Effector memory CD8-positive, alpha-beta T cell (primary cell): ENCODE data around the gene LAMTOR2.
"Not testable (repeated sequence)": the region's sequence is repeated elsewhere in the genome, so short reads cannot be mapped to it uniquely, and the experiment has no call there.

Experiments
- ATAC-seq: fragments of 150-1000 bp; cut with Tn5 transposase; replicated peaks from 2 replicates; pipeline ENCODE4 v1.10.0; 2021; ENCODE audit warnings: mild to moderate bottlenecking, moderate library complexity
- DNase-seq, 3 experiments: peaks; one replicate each; pipeline ENCODE4 v3.0.0; 2021
- H3K27ac Mint-ChIP-seq, 2 donors: one replicate each; pipeline ENCODE4 v1.8.0; 2022; ENCODE audit warnings: mild to moderate bottlenecking in 2 of 2, mixed read lengths in 2 of 2, moderate library complexity in 2 of 2
- H3K27me3 Mint-ChIP-seq, 2 donors: one replicate each; pipeline ENCODE4 v1.8.0; 2022; ENCODE audit warnings: mixed read lengths in 2 of 2
- H3K36me3 Mint-ChIP-seq: one replicate; pipeline ENCODE4 v1.8.0; 2022; ENCODE audit warnings: mild to moderate bottlenecking, moderate library complexity, mixed read lengths; ENCODE audit not compliant: insufficient read depth
- H3K4me1 Mint-ChIP-seq, 2 donors: one replicate each; pipeline ENCODE4 v1.8.0; 2022; ENCODE audit warnings: low read depth in 2 of 2, mixed read lengths in 2 of 2
- H3K4me3 Mint-ChIP-seq, 2 donors: one replicate each; pipeline ENCODE4 v1.8.0; 2022; ENCODE audit warnings: mild to moderate bottlenecking in 2 of 2, mixed read lengths in 2 of 2, moderate library complexity in 2 of 2
- H3K9me3 Mint-ChIP-seq, 2 donors: one replicate each; pipeline ENCODE4 v1.8.0; 2022; ENCODE audit warnings: mixed read lengths in 2 of 2

Gene LAMTOR2

DNA sequence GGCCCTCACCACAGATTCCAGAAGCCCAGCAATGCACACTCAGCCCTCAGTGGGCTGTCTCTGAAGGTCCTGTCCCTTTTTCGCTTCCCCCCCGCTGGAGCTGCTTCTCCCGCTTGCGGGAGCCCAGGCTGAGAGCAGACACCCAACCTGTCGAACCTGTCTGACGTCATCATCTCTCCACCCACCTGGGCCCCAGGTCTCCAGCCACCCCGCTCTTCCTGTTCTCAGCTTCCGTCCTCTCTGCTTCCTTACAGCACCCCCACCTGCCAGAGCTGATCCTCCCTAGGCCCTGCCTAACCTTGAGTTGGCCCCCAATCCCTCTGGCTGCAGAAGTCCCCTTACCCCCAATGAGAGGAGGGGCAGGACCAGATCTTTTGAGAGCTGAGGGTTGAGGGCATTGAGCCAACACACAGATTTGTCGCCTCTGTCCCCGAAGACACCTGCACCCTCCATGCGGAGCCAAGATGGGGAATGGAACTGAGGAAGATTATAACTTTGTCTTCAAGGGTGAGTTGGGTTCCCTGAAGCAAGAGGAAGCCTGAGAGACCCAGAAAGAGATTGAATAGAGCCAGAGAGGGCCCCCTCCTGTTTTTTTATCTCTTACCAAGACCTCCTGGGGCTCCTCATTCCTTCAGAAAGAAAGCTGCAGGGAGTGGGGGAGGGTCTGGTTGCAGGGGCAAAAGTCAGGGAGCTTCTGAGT lies 6.5 kb downstream of the LAMTOR2 start, which contains the start of gene RAB25:
TSS of gene RAB25 (plus strand) at position 224 of the 700 bp plus-strand sequence. CDS start at position 465, 241 bp downstream.
- H3K4me3 Mint-ChIP-seq, result no peak within 1 kb of the TSS
- ATAC-seq, result no peak
- peaks cover 3 to 5% of the 10 kb centered on the region in 2 donors for H3K4me1 Mint-ChIP-seq
- H3K27me3 Mint-ChIP-seq, result no peaks in the 10 kb centered on the region
- no peak for DNase-seq
- peaks cover 6% of the 10 kb centered on the region for H3K36me3 Mint-ChIP-seq
- no peak within 1 kb of the TSS for H3K27ac Mint-ChIP-seq
- H3K9me3 Mint-ChIP-seq, result no peaks in the 10 kb centered on the region

DNA sequence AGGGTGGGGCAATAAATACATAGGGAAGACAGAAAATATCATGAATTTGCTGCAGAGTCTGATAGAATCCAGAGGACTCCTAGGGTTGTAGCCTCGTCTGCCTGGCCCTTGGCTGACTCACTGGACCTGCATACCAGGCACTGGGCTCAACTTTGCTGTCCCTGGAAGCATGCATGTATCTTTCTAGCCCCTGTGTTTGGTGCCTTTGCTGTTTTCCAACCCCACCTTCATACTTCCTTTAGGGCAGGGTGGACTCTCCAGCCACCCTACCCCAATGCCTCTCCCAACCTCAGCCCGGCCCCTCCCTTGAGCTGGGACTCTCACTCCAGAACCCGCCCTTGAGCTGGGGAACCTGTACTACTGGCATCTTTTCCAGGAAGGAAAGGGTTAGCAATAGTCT lies 7.6 kb downstream of the LAMTOR2 start:
- H3K27me3 Mint-ChIP-seq, result no peaks in the 10 kb centered on the region
- no peak for DNase-seq
- H3K36me3 Mint-ChIP-seq, result peaks cover 6% of the 10 kb centered on the region
- ATAC-seq, result no peak
- H3K27ac Mint-ChIP-seq, result no peak overlapping the region
- H3K4me1 Mint-ChIP-seq, result peaks cover 5% of the 10 kb centered on the region in 2 donors
- no peak overlapping the region for H3K4me3 Mint-ChIP-seq
- H3K9me3 Mint-ChIP-seq, result no peaks in the 10 kb centered on the region

DNA sequence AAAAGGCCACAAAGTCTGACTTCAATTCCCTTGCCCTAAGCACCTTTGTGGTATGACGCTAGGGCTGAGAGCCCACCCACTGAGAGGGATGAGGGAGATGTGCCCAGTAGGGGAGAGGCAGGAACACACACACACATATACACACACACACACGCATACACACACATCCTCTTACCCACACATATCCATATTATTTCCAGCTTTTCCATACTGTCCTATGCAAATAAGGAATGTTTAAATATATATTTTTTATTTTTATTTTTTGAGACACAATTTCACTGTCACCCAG lies 9.4 kb downstream of the LAMTOR2 start:
- DNase-seq (no peak), ATAC-seq (no peak)
- H3K9me3 Mint-ChIP-seq, result no peaks in the 10 kb centered on the region
- peaks cover 5% of the 10 kb centered on the region in 2 donors for H3K4me1 Mint-ChIP-seq
- no peaks in the 10 kb centered on the region for H3K27me3 Mint-ChIP-seq
- no peak overlapping the region for H3K4me3 Mint-ChIP-seq
- peaks cover 2% of the 10 kb centered on the region for H3K36me3 Mint-ChIP-seq
- no peak overlapping the region for H3K27ac Mint-ChIP-seq

DNA sequence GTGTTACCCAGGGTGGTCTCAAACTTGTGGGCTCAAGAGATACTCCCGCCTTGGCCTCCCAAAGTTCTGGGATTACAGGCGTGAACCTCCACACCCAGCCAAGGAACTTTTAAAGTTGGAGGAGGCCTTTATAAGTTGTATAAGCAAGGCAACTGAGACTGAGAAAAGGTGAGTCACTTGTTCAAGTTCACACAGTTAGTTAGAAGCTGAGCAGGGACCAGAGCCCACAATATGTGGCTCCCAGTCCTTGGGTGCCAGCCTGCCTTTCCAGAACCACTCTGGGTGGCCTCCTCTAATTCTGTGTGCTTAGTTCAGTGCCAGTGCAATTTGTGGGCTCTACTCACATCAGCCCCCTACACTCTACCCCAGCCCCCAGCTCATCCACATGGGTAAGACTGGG lies 10.0 kb downstream of the LAMTOR2 start:
- ATAC-seq (no peak), DNase-seq (no peak)
- H3K9me3 Mint-ChIP-seq, result no peaks in the 10 kb centered on the region
- H3K27me3 Mint-ChIP-seq, result no peaks in the 10 kb centered on the region
- H3K4me3 Mint-ChIP-seq, result no peak overlapping the region
- peaks cover 5% of the 10 kb centered on the region in 2 donors for H3K4me1 Mint-ChIP-seq
- peak overlapping the region in 1 of 2 donors; percentile 0 for H3K27ac Mint-ChIP-seq
- peaks cover 2% of the 10 kb centered on the region for H3K36me3 Mint-ChIP-seq

DNA sequence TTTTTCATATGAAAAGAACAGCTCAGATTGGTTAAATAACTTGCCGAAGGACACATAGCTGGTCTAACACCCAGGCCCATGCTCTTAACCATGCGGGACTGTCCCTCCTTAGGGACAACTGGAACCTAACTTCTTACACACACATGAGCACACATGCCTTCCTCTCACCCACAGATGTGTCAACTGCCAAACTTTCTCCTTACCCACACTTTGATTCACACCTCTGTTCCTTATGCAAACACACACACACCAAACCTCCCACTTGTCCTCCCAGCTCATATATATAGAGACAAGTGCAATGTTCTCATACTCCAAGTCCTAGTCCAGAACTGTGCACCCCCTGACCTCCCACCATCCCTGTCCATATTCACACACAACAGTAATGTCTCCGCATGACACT lies 10.6 kb downstream of the LAMTOR2 start:
- H3K36me3 Mint-ChIP-seq, result peaks cover 2% of the 10 kb centered on the region
- H3K27ac Mint-ChIP-seq, result peak overlapping the region in 1 of 2 donors; percentile 0
- H3K4me3 Mint-ChIP-seq, result no peak overlapping the region
- no peaks in the 10 kb centered on the region for H3K27me3 Mint-ChIP-seq
- DNase-seq (no peak), ATAC-seq (no peak)
- peaks cover 5% of the 10 kb centered on the region in 2 donors for H3K4me1 Mint-ChIP-seq
- H3K9me3 Mint-ChIP-seq, result no peaks in the 10 kb centered on the region

DNA sequence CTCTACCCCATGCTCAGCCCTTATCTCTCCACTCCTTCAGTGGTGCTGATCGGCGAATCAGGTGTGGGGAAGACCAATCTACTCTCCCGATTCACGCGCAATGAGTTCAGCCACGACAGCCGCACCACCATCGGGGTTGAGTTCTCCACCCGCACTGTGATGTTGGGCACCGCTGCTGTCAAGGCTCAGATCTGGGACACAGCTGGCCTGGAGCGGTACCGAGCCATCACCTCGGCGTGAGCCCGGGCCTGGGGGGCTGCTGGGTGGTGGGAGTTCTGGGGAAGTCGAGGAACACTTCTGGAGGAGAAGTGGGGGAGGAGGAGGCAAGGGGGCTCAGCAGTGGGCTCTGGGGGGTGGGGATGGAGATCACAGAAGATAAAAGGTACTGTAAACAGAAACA lies 11.3 kb downstream of the LAMTOR2 start:
- Mint-ChIP-seq H3K27me3 (no peaks in the 10 kb centered on the region), H3K27ac (peak overlapping the region in 1 of 2 donors; percentile 17), H3K4me3 (no peak overlapping the region), H3K9me3 (no peaks in the 10 kb centered on the region), H3K4me1 (peaks cover 5% of the 10 kb centered on the region in 2 donors), H3K36me3 (peaks cover 2% of the 10 kb centered on the region)
- no peak for DNase-seq
- ATAC-seq, result no peak

DNA sequence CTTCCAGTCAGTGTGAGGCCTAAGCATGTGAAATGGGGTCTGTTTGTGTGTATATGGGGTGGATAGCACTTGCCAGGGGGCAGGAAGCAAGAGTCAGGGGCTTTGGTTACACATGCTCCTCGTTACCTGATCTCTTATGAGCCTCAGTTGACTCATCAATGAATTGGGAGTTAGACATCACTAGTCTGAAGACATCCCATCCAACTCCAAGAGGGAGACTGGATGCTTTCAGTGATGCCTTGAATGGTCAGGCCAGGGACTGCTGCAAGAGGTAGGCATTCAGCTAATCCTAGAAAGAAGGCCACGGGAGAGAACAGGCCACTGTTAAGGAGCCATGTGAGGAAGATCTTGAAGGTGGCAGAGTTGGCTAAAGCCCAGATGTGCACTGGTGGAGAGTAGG lies 12.7 kb downstream of the LAMTOR2 start:
- Mint-ChIP-seq H3K36me3 (peaks cover 2% of the 10 kb centered on the region), H3K27ac (no peak overlapping the region), H3K9me3 (no peaks in the 10 kb centered on the region), H3K27me3 (no peaks in the 10 kb centered on the region), H3K4me1 (peaks cover 5% of the 10 kb centered on the region in 2 donors), H3K4me3 (no peak overlapping the region)
- DNase-seq (no peak), ATAC-seq (no peak)

DNA sequence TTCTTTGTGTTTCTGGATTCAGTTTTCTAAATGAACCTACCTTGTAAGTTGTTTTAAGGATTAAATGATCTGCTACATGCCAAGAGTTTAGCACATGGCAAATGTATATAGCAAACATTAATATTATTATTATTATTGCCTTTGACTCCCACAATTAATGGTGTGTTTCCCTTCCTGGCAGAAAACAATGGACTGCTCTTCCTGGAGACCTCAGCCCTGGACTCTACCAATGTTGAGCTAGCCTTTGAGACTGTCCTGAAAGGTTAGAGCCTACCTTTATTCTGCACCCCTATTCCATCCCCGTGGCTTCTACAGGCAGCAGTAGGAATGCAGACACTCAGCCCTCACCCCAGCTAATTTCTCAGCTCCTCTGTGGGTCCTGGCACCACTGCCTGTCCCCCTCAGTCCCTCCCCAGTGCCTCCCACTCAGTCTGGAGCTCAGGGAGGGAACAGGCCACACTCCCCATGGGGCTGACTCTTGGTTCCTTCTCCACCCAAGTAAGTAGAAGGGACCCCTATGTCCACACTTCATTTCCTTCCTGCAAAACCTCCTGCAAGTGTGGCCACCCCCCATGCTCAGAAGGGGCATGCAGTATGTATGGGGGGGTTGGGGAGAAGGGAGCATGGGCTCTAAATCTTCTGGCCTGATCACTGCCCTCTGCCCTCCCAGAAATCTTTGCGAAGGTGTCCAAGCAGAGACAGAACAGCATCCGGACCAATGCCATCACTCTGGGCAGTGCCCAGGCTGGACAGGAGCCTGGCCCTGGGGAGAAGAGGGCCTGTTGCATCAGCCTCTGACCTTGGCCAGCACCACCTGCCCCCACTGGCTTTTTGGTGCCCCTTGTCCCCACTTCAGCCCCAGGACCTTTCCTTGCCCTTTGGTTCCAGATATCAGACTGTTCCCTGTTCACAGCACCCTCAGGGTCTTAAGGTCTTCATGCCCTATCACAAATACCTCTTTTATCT lies 15.2 kb downstream of the LAMTOR2 start:
- ATAC-seq (no peak), DNase-seq (no peak)
- Mint-ChIP-seq H3K4me3 (no peak overlapping the region), H3K4me1 (peaks cover 5% of the 10 kb centered on the region in 2 donors), H3K27ac (no peak overlapping the region), H3K27me3 (no peaks in the 10 kb centered on the region), H3K9me3 (no peaks in the 10 kb centered on the region), H3K36me3 (peaks cover 2% of the 10 kb centered on the region)

DNA sequence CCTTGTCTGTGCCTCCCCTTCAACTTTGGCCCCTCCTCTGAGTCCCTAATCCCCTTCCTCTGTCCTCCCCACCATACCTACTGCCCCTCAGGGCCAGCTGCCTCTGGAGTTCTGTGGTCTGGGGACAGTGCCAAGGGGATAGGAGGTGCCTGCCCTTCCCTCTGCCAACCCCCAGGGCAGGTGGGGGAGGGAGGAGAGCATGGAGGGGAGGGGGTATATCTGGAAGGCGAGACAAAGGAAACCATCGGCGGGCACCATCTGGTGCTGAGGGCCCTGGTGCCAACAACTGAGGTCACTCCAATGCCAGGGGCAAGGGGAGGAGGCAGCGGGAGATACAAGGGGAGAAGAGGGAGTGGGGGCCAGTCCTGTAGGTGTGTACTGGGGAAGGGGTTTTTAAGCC lies 16.0 kb downstream of the LAMTOR2 start:
- Mint-ChIP-seq H3K36me3 (peaks cover 1% of the 10 kb centered on the region), H3K4me3 (no peak overlapping the region), H3K9me3 (no peaks in the 10 kb centered on the region), H3K4me1 (peaks cover 5% of the 10 kb centered on the region in 2 donors), H3K27me3 (peaks cover 0 to 6% of the 10 kb centered on the region in 2 donors), H3K27ac (no peak overlapping the region)
- no peak for ATAC-seq
- DNase-seq, result no peak

DNA sequence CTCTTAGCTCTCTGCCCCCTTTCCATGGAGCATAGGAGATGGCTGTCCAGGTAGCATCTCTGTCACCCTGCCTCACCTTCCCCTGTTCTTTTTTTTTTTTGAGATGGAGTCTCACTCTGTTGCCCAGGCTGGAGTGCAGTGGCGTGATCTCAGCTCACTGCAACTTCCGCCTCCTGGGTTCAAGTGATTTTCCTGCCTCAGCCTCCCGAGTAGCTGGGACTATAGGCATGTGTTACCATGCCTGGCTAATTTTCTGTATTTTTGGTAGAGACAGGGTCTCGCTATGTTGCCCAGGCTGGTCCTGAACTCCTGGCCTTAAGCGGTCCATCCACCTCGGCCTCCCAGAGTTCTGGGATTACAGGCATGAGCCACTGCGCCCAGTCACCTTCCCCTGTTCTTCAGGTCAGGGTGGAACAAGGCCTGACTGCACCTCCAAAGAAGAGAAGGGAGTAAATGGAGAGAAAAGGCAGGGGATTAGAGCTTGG lies 16.8 kb downstream of the LAMTOR2 start:
- not testable (repeated sequence) for H3K4me1 Mint-ChIP-seq, H3K36me3 Mint-ChIP-seq, H3K27me3 Mint-ChIP-seq, H3K4me3 Mint-ChIP-seq, H3K9me3 Mint-ChIP-seq, DNase-seq, H3K27ac Mint-ChIP-seq, ATAC-seq

DNA sequence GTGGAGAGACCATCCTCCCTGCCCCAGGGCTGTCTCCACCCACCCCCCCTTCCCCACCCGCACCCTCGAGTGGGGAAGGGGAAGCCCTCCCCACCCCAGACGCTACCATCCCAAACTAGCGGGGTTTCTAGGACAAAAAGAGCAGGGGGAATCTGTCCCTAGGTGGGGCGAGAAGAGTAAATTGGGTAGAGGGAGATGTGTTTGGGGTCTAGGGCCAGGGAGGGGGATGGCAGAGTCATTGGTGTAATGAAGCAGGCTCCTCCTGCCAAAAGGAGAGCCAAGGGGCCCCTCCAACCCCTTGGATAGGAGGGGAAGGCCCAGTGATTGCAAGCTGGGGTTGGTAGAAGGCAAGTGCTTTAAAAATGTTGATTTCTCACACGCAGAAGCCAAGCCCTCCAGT lies 17.7 kb downstream of the LAMTOR2 start:
- no peak for DNase-seq
- ATAC-seq, result no peak
- Mint-ChIP-seq H3K4me3 (no peak overlapping the region), H3K36me3 (no peaks in the 10 kb centered on the region), H3K4me1 (no peaks in the 10 kb centered on the region), H3K27me3 (peaks cover 0 to 6% of the 10 kb centered on the region in 2 donors), H3K9me3 (no peaks in the 10 kb centered on the region), H3K27ac (no peak overlapping the region)

DNA sequence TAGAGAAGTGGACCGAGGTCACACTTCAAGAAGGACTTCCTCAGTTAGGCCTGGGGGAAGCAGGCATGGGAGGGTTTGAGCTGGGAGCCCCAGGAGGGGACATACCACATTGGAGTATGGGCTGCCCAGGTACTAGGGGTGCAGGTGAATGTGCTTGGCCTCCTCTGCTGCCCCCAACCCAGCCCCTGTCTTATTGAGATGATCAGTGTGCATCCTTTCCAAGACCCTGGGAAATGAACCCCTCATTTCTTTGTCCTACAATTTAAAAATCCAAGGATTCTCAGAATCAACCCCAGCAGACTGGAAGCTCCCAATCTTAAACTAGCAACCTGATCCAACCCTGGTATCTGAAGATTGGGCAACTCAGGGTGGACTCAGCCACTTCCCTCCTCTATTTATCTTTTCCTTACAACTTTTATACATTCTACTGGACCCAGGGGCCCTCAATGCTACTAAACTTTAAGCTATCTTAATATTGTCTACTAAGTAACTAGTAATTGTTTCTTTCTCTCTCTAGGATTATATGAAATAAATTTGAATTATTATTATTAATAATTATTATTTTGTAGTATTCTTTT lies 18.6 kb downstream of the LAMTOR2 start:
- DNase-seq (no peak), ATAC-seq (no peak)
- no peak overlapping the region for H3K4me3 Mint-ChIP-seq
- no peaks in the 10 kb centered on the region for H3K36me3 Mint-ChIP-seq
- no peaks in the 10 kb centered on the region for H3K9me3 Mint-ChIP-seq
- H3K4me1 Mint-ChIP-seq, result no peaks in the 10 kb centered on the region
- H3K27ac Mint-ChIP-seq, result no peak overlapping the region
- H3K27me3 Mint-ChIP-seq, result peaks cover 0 to 6% of the 10 kb centered on the region in 2 donors

DNA sequence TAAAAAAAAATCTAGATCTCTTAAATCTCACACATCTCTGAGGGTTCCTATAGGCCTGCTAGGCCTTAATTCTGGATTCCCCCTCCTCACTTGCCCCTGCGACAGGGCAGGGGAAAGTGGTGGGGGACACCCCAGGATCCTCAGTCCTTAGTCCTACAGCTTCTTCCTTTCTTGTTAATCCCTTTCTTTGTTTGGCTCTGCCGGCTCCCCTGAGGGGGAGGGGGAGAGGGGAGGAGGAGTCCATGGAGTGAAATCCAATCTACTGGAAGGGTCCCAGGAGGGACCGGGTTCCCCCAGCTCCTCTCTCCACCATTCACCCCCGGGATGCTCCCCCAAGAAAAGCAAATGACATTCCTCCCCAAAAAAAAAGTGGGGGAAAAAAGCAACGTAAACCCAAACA lies 19.2 kb downstream of the LAMTOR2 start:
- no peaks in the 10 kb centered on the region for H3K9me3 Mint-ChIP-seq
- H3K4me3 Mint-ChIP-seq, result no peak overlapping the region
- DNase-seq (no peak), ATAC-seq (no peak)
- peaks cover 0 to 6% of the 10 kb centered on the region in 2 donors for H3K27me3 Mint-ChIP-seq
- no peaks in the 10 kb centered on the region for H3K36me3 Mint-ChIP-seq
- no peak overlapping the region for H3K27ac Mint-ChIP-seq
- H3K4me1 Mint-ChIP-seq, result no peaks in the 10 kb centered on the region
